GM18505 (cell line): ENCODE data around the gene LAMA5.

Source experiments
- ATAC-seq: cut with Tn5 transposase; IDR thresholded peaks from one replicate; pipeline ENCODE4 v1.9.1; 2021; ENCODE audit not compliant: unreplicated experiment
- POLR2A ChIP-seq: IDR thresholded peaks from 4 replicates; pipeline ENCODE4 v1.6.1; 2011; ENCODE audit warnings: borderline replicate concordance; ENCODE audit not compliant: insufficient read depth, insufficient read length; ENCODE audit errors: extremely low read depth

LAMA5 gene

DNA sequence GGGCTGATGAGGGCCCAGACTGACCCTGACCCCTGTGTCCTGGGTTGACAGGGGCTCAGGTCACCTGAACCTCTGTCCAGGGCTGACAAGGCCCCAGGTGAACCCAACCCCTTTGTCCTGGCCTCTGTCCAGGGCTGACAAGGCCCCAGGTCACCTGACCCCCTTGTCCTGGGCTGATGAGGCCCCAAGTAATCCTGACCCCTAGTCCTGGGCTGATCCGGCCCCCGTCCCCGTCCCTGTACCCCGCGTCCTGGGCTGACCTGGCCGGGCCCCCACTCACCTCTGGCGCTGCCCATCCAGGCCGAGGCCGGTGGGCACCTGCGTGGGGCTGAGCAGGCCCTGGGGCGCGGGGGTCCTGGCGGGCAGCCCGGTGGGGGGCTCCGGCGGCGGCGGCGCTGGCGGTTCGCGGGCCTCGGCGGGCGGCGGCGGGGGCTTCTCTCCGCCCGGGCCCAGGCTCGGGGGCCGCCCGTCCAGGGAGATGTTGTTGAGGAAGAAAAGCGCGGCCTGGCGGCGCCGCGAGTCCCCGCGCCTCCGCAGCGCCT, 39.6 kb upstream of the LAMA5 start:
- TF ChIP-seq POLR2A: no peak
- ATAC-seq: peak; percentile 13

DNA sequence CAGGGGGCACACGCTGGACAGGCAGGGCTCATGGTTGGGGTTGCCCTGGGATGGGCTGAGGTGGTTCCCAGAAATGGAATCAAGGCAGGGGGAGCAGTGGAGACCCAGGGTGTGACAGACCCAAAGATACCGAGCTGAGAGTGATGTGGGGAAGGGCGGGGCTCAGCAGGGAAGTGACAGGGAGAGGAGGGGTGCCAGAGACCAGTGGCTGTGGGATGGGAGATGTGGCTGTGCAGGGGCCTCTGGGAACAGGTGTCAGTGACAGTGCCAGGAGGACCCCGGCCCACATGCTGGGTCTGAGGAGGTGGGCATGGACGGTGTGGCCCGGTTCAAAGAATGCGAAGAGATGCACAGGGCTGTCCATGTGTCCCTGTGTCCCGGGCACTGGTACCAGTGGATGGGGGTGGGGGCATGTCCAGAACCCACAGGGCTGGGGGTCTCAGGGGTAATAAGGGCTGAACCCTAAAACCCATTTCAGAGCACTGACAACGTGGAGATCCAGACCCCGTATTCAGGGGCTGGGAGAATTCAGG, 38.9 kb upstream of the LAMA5 start:
- no peak for ATAC-seq
- no peak for TF ChIP-seq POLR2A

DNA sequence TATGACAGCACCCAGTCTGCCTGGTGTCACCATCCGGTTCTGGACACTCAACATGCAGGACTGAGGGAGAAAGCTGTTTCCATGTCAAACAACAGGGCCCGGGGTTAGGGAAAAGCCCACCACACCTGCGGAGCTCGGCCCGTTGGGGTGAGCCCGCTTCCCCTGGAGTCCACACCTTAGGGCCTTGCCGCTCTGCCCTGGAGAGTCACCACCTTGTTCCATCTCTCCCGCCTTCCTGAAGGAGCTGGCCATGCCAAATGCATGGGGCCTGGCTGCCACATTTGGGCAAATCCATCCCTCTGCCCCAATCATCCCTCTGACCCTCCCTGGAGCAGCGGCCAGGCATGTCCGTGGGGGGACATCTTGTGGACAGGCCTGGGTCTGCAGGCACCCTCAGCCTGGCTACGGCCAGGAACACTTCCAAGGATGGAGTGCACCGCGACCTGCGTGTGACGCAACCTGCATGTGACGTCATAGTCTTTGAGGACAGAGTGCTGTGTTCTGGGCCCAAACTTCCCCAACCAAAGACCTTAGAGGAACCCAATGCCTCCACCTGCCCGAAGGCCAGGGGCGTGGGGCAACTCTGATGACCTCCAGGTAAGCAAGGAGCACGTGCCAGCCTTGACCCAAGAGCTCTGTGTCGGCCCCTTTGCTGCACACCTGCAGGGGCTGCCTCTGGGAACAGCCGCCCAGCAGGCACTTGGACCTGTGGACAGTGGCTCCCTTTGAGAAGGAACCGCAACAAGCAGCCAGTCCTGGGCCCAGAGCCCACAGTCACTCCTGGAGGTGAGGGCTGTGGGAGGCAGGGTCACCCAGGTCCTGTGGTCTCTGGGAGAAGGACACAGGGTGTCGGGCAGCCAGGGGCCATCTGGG, 38.2 kb upstream of the LAMA5 start:
- no peak for ATAC-seq
- TF ChIP-seq POLR2A: no peak

DNA sequence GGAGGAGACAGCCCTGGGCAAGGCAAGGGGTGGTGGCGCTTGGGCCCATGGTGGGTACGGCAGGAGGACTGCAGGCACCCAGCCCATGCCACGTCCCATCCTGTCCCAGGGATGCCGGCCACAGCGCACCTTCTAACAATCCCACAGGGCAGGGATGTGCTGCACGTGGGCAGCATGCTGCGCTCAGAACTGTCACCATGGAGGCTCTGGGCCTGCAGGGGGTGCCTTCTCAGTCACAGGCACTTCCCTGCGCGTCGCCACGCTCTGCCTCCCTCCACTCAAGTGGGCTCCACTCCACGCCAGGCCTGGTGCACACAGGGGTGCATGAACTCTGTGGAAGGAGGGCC, 37.6 kb upstream of the LAMA5 start:
- no peak for ATAC-seq
- no peak for TF ChIP-seq POLR2A

DNA sequence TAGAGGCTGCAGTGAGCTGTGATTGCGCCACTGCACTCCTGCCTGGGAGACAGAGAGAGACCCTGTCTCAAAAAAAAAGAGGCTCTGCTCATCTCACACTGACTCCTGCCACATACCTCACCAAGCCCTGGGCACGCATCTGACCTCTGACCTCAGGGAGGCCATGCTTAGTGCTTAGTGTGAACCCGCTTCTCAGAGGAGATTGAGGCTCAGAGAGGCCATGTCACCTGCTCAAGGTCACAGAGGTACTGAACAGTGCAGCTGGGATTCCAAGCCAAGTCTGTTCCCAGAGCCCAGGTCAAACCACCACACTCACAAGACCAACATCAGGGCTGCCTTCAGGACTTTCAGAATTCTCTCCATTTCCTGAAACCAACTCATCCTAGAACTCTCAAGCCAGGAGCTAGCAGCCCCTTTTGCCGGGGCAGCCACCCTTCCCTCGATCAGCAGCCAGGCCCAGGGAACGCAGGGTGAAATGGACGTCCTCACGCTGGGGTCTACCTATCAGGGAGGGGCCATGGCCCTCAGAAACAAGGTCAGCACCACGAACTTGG, 37.1 kb upstream of the LAMA5 start:
- ATAC-seq: no peak
- TF ChIP-seq POLR2A: no peak

DNA sequence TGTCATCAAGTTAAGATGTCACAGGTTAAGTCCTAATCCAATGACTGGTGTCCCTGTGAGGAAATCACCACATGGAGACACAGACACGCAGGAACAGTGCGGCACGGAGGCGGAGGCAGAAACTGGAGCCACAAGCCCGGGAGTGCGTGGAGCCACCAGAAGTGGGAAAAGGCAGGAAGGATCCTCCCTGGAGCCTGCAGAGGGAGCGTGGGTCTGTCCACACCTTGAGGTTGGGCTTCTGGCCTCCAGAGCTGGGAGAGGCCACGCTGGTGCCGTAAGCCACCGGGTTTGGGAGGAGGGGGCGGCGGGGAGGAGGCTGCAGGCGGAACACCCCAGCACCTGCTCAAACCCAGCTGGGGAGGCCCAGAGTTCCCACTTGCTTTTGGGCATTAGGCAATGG, 36.2 kb upstream of the LAMA5 start:
- no peak for ATAC-seq
- TF ChIP-seq POLR2A: no peak

DNA sequence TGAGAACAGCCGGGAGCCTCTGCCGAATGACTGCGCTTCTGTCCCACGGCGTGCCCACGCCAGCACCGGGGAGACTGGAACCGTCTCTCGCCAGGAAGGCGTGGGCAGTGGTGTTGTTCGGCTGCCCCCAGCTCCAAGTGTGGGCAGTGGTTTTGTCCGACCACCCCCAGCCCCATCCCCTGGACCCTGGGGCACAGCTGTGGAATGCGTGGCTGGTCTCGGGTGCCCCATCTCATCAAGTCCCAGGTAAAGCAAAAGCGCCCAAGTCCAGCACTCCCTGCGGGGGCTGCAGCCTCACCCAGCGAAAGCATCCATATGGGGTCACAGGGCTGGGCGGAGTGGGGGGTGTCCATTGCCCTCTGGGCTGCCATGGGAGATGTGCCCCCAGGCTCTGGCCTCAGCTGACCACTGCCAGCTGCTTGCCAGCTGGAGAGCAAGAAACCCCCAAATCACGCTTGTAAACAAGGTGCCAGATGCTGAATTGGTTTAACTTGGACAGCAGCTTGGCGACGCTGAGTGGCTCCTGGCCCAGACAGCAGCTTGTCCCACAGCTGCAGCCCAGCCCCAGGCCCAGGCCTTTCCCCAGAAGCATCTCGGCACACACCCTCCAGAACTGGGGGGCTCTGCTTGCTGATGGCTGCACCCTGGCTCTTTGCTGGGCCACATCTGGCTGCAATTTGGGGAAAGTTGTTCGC, 35.5 kb upstream of the LAMA5 start:
- TF ChIP-seq POLR2A: no peak
- no peak for ATAC-seq

DNA sequence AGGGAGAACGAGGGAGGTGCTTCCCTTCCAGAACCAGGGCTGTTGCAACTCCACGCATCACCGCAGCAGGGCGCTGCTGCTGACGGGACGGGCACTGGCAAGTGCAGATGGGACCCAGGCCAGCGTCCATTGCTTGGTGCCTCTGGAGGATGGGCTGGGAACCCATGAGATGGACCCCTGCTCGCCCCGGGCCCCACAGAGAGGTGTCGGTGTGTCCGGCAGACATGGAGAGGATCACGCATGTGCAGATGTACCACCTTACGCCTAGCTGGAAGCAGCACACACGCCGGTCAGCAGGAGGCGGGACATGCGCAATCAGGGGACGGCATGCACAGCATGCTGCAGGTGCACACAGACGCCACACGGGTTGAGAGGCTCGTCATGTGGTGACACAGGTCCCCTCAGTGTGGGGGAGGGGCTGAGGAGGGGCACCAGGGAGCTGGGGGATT, 34.2 kb upstream of the LAMA5 start:
- TF ChIP-seq POLR2A: no peak
- no peak for ATAC-seq

DNA sequence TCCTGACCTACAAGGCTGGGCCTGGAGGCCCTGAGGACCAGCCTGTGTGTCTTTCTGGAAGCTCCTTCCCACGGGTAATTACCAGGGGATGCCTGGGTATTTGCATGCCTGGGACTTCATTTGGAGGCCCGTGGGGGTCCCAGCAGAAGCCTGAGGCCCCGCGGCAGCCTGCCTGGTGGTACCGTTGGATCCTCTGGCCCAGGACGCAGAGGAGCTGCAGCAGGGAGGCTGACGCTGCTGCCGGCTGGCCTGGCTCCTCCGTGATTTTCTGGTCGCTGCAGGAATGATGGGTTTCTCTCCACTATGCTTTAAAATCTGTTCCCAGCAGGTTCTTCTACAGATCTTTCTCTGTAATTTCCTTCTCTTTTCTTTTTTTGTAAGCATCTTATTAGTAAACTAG, 33.4 kb upstream of the LAMA5 start:
- no peak for TF ChIP-seq POLR2A
- ATAC-seq: no peak

DNA sequence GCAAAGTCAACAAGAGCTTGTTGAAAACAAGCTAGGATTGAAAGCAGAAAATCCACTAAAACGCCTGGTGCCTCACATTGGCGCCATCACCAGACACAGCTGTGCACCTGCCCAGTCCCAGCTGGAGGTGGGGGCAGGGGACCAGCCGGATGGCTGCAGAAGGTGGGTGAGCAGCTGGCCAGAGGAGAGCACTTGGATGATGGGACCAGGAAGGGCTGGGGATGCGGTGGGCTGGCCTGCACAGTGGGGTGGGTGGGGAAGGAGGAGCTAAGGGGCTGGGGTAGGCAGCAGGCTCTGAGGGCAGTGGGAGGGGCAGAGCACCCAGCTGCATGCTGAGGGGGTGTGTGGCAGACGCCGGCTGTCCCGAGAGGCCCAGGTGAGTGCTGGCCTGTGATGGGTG, 32.9 kb upstream of the LAMA5 start:
- no peak for ATAC-seq
- no peak for TF ChIP-seq POLR2A

DNA sequence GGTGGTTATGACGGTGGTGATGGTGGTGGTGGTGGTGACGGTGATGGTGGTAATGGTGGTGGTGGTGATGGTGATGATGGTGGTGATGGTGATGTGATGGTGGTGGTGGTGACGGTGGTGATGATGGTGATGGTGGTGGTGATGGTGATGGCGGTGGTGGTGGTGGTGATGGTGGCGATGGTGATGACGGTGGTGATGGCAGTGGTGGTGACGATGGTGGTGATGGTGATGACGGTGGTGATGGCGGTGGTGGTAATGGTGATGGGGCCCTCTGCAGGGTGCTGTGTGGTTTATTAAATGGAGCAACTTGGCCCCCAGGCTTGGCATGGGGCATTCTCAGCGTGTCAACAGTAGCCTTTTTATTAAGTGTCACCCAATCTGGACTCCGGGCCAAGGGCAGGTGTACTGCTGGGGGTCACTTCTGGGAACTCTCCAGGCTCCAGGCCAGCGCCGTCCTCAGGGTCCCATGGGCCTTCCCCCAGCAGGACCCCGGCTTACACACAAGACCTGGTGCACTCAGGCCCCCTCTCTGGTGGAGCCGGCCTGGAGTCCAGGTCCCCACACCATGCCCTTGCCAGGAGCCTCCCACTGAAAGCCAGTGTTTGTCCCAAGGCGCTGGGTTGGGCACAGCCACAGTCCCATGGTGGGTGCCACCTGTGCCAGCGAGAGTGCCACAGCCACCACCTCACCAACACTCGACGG, 31.2 kb upstream of the LAMA5 start:
- TF ChIP-seq POLR2A: no peak
- no peak for ATAC-seq

DNA sequence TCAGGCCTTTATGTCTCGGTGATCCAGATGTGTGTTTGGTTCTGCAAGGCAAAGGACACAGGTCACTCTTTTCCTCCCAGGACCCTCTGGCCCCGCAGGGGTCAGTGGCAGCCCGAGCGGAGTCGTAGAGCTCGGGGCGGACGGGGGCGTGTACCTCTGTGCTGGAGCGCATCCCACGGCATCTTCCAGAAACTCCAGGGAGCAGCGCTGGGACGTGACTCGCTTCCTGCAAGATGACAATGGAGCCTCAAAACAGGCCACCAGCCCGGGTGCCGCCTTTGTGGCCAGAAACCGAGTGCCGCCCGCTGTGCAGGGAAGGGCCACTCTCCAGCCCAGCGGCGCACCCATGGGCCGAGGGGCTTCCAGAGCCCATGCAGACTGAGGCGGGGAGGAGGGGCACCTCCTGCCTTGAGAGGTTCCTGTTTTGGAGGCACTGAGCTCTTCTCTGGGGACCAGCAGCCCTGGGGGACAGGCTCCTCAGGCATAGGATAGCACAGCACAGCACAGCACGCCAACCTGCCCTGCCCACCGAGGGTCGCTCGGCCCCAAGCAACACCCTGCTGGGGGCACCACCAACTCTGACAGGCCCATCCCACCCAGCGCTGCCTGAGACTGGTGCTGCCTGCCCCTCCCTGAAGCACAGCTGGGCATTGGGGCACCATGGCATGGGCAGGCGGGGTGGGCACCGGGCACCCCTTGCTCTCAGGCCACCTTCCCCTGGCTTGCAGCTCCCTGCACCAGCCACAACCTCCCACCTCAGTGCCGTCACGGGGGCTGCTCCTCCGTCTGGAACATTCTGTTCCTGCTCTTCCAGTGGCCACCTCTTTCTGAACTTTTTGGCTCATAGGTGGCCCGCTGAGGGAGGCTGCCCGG, 29.5 kb upstream of the LAMA5 start:
- no peak for TF ChIP-seq POLR2A
- ATAC-seq: no peak
